Activated T-cell treated with anti-CD3 and anti-CD28 coated beads for 24 hours (primary cell): Measurements from ENCODE around the gene DCAF5.
"Not testable (repeated sequence)": the region's sequence is repeated elsewhere in the genome, so short reads cannot be mapped to it uniquely, and the experiment has no call there.

Experiments
- DNase-seq: peaks from one replicate; pipeline ENCODE4 v3.0.0-alpha.2; 2020; ENCODE audit warnings: low read depth

The DCAF5 gene

DNA sequence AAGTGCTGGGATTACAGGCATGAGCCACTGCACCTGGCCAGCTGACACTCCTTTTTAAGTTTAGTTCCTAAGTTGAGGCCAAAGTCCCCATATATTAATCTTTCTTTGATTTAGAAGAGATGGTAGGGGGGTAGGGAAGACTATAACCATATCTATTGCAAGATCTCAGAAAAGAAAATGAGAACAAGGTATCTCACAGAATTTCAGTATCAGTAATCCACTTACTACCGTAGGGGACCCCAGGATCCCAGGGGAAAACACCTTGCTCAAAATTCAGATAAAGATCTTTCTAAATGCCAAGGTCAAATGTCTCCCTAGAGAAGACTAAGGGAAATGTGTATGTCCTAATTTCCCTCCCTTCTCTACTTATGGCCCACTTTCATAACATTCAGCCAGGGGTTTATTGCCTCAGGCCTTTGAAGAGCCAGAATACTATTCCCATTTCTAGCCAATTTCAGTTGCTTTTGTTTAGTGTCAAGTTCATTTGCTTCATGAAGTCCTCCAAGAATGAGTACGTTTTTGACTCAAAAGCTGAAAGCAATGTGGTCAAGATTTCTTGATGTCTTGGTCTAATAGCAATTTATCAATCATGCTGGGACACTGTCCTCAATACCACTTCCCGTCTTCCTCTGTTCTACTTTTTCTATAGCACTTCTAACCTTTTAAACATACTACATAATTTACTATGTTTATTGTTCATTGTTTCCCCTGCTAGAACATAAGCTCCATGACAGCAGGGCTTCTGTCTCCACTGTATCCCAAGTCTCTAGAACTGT lies 86.3 kb downstream of the DCAF5 start:
- DNase-seq: no peak

DNA sequence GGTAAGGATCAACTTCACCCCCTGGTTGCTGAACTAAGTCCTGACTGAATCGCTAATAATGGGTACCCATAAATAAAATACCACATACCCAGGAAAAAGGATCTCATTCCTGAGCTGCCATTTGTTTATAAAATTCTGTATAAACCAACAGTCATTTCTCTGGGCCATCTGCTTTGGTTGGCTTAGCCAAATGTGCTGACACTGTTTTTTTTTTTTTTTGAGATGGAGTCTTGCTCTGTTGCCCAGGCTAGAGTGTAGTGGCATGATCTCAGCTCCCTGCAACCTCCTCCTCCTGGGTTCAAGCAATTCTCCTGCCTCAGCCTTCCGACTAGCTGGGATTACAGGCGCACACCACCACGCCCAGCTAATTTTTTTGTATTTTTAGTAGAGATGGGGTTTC lies 87.0 kb downstream of the DCAF5 start:
- DNase-seq: not testable (repeated sequence)

DNA sequence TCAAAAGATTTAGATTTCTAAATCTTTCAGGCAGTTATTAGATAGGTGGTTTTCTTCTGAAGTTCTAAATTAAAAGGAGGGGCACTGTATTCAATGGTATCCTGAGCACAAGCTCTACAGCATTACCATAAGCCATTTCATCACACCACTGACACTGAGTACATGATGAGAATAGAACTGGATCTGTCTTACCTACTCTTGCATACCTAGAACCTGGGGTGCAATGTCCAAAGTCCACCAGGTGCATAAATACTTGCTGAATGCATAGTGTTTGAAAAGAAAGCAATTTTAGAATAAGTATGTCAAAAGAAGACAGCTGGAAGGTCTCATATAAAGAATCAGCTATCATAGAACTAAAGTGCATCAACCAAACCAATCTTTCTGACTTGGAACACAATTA lies 88.3 kb downstream of the DCAF5 start:
- DNase-seq: no peak

DNA sequence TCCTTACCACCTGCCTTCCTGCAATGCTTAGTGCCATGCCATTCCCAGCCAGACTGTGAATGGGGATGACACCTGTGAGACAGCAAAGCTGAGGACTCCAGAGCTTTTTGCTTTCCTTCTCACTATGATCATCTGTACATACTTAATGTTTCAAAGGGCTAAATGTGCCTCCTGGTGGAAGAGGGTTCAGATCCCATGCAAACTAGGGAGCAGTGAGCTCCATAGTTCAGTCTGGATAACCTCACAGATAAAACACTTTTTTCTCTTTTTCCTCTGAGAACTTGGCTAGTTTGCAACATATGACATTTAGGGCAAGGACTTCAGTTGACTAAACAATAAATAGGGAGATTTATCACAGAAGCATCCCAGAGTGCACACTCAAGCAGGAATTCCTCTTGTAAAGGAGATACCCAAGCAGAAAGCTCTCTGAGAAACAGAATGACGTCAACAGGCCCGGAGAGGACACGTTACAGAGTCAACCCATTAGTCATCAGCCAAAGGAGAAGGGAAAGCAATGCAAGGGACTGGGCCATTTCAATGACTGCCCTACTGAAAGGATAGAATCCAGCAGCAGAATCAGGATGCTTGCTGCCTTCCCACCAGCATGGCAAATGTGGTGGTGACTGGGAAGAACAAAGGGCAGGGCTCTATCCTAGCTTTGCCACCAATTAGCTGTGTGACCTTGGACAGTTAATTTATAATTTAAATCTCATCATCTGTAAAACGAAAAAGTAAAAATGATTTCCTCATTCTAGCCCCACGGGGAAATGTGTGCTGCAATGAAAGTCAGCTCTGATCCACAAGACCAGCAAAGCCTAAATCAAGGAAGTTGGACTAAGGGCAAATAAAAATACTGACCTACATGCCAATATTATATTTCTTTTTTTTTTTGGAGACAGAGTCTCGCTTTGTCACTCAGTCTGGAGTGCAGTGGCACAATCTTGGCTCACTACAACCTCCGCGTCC lies 93.0 kb downstream of the DCAF5 start:
- no peak for DNase-seq

DNA sequence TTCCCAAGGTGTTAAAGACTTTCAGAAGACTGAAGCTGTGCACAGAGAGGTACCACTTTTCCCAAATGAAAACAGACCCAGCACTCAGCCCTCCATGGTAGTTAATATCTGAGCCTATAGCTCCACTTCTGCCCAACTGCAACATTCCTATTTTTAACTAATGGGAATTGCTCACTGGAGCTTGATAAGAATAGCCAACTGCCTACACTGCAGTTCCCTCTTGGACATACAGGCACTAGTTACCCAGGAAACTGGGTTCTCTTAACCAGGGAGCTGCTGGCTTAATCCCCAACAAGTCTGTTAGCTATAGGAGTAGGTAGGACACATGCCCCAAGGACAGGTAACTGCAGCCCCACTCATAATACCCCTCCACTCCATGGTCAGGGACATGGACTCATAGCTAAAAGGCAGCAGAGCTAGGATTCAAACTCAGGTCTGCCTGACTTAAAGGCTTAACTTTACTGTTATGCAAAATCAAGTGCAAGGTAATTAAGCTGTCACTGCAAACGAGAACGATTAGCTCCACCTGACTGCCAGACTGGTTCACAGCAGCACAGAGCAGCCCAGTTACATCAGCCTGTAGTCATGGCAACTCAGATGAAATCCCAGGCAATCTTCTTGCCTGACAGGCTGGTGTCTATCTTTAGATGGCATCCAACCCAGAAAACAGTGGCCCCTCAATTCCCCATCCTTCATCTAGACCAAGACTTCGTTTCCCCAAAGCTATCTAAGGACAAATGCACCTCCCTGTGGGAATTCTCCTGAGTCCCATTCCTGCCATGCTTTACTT lies 96.7 kb downstream of the DCAF5 start:
- DNase-seq: no peak

DNA sequence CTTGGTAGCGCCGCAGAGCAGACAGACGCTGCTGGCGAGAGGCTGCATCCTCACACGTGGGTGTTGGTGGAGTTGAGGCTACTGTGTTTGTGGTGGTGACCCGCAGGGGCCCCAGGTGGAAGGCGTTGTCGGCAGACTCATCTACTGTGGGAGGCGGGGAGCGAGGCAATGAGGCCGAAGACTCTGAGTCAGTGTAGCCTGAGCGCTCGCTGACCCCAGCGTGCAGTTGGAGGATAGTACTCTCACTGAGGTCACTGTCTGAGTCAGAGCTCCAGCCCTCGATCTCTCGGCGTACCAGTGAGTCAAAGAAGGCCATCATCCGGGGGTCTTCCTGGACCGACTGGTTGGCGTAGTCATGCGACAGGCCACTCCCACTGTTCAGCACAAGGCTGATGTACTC lies 97.8 kb downstream of the DCAF5 start:
- no peak for DNase-seq

DNA sequence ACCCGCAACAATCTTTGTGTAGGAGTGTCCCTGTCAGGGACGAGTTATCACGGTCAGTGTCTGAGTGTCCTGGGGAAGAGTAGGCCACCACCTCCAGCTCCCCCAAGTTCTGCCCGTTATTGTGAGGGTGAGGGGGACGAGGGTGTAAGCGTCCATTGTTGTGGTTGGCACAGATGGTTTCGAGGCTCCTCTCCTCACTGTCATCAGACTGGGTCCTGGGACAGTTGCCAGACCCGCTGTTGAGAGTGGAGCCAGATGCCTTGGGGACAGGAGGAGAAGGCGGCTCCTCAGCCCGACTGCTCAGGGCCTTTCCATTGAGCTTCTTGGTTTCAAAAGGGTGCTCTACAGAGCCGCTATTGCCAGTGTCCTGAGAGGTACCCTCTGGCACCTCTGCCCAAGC lies 98.9 kb downstream of the DCAF5 start:
- no peak for DNase-seq

DNA sequence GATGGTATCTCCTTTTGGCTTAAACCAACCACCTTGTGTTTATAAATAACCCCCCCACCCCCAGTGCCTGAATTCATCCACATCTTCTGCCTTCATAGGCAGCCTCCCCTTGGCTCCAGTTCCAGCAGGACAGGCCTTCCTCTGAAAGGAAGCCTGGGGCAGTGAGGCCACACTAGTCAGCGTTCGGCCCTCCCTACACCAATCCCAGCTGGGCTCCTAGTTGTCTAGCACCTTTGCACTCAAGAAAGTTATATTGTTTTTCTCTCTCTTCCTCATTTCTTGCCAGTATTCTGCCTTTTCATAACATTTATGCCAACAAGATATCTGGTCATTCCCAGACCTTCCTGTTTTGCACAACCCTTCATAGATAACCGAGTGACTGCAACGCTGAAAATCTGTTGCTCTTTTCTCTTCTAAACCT lies 100.7 kb downstream of the DCAF5 start:
- no peak for DNase-seq

DNA sequence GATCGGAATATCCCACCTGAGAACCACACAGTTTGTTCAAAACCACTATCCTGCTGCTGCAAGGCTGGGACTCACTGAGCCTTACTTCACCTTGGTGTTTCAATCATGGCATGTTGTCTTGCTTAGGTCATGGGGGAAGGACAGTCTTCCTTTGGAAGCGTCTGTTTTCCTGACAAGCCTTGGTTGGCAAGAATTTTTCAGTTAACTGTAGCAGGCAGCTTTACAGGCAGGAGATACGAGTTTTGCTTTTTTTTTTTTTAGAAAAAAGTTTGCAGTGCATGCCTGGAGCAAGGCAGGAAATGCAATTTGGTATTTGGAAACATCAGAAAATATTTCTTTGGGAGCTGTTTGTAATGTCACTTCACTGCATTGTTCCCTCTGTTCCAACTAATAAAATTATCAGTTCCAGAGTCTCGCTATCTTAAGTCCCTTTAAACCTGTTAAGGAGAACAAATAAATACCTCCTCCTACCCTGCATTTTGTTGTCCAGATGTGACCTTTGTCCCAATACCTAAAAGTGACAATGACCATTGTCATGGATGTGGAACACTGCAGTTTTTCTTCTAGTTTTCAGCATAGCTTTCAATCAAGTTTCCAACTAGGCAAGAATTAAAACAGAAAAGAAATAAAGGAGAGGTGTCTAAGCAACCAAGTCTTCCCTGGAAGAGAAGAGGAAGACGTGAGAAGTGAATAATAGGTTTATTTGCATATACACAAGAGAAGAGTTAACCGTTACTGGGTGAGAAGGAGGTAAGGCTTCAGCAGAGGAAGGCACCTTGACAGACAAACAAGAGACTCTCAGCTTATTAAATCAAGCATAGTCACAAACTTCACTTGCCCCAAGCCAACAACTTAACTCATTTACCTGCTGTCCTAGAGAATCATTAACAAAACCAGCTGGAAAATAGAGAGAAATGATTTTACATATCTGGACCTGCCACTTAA lies 102.4 kb downstream of the DCAF5 start:
- DNase-seq: no peak

DNA sequence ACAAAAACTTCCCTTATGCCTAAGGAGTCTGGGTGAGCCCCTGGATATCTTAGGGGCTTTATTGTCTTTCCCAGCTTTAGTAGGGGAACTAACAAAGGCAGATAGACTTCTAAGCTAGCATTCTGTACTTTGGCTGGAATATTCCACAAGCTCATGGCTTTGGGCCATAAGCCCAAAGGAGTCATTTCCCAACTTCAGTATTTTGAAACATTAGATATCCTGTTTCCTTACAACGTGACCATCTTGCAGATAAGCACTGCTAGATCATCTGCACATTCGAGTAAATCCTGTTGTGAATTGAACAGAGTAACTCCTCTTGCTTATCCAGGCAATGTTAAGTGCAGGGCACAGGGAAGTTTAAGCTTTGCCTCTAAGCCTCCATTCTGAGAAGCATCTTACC lies 103.2 kb downstream of the DCAF5 start:
- DNase-seq: no peak

DNA sequence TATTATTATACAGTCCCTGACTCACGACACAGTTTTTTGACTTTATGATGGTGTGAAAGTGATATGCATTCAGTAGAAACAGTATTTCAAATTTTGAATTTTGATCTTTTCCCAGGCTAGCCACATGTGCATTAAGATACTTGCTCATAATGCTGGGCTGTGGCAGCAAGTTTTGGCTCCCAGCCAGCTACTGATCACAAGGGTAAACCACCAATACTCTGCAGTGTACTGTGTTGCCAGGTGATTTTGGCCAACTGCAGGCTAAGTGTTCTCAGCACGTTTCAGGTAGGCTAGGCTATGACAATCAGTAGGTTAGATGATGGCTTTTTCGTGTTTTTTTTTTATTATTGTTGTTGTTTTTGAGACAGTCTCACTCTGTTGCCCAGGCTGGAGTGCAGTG lies 104.5 kb downstream of the DCAF5 start:
- DNase-seq: no peak

DNA sequence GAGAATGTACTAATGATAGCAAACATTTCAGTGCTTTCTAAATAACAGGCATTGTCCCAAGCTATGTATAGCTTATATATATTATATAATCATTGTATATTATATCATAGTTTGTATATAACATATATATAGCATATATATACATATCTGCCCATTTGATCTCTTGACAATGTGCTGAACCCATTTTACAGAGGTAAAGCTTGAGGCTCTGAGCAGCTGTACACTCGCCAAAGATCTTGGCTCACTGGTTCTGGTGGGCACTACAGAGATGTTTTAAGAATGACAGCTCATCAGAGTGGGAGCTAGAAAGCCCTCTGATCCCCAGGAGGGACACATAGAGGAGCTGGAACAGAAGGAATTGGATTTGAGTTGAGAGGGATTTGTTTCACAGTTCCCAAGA lies 105.7 kb downstream of the DCAF5 start:
- no peak for DNase-seq

DNA sequence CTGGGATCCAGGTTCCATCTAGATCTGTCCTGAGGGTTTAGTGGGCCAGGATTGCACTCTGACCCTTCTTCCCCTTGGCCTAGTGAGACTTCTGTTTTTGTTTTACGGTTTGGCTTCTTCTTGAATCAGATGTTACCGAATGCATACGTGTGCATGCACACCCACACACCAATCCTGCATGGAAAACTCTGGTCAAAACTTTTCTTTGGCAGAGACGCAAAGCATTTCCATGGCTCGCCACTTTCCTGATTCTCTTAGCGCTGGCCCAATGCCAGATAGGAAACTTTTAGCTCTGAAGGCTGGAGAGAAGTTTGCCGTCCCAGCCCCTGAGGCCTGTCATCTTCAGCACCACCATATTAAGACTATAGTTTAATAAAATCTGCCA lies 106.5 kb downstream of the DCAF5 start:
- no peak for DNase-seq

DNA sequence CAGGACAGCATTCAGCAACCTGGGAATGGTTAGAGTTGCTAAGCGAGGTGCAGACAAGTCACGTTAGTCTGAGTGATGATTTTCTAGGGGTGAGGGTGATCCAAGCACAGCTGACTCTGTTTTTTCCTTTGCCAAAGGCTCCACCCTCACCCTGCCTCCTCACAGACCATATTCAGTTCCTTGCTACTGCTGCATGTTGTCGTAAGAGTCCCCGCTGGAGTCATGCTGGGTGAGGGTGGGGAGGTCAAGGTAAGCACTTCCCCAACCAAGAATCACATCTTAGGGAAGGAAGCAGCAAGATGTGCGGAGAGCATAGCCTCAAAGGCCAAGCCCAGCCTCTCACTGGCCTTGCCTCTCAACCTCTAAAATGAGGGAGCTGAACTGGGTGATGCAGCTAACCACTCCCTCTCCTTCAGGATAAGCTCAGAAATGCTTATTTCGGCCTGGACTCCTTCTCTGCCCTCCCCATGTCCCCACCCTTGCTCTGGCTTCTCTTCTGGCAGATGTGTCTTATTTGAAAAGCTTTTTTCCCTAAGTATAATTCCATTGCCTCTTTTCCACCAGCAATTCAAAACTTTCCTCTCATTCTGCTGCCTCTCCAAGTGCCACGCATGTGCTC lies 107.0 kb downstream of the DCAF5 start:
- DNase-seq: no peak

DNA sequence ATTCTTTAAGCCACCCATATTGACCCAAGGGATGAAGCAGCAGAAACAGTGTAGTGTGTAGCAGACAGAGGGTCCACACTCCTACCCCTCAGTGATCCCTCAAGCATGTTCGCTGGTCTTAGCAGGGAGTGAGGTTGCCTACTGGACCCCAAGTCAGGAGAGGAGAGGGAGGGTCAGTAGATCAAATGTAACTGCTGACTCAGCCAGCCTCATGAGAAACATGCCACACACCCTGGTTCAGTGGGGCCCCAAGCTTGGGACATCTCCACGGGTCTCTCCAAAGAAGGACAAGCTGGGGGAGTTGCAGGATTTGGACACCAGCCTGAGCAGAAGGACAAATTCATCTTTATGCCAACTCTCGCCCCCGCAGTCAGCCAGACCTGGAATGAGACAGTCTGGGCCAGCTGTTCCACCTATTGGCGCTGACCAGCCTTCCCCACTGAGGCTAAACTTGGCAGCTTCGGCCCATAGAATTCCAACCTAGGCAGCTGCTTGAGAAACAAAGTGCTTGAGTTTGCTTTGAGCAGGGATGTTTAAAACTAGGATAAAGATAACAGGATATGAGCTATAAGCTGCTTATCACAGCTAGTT lies 107.9 kb downstream of the DCAF5 start:
- no peak for DNase-seq

DNA sequence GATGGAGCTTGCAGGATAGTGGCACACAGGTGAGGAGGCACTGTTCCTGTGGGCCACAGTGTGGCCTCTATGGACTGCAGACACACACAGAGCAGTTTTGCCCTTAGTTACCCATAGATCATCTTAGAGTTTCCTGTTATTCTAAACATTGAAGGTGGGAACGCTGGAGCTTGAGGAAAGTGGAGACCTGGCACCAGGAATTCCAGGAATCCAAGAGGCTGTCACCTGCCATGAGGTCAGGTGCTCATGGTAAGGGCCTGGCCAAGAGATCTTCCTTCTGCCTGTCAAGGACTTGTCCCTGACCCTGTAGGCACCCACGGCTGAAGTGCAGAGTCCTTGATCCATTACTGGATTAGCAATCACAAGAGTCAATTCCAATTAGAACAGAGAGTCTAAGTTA lies 108.6 kb downstream of the DCAF5 start:
- no peak for DNase-seq

DNA sequence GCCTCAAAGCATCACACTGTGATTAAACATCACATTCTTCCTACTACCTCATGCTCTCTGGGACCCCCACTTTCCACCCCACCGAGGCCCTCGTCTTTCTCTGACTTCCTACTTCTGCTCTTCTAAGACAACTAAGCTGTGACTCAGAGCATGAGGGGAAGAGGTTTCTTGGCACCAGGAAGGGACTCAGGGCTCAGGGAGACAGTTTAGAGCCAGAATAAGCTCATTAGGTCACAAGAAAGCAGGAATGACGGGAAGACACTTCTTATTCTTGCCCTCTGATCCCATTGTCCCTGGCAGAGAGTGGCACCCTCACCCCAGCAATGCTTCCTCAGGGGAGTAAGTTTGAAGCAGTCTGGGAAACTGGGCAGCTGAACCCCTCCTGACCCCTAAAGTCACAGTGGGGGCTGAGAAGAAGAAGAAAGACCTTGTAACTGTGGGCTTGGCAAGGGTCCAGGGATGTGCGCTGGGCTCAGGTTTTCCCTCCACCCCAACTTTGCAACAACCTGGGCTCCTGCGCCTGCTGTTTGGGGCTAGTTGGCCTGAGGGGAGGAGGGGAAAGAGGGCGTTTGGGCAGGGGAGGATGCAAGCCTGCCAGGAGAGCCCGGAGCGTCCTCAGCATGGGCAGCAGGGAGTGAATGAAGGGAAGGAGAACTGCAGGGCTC lies 109.2 kb downstream of the DCAF5 start:
- no peak for DNase-seq

DNA sequence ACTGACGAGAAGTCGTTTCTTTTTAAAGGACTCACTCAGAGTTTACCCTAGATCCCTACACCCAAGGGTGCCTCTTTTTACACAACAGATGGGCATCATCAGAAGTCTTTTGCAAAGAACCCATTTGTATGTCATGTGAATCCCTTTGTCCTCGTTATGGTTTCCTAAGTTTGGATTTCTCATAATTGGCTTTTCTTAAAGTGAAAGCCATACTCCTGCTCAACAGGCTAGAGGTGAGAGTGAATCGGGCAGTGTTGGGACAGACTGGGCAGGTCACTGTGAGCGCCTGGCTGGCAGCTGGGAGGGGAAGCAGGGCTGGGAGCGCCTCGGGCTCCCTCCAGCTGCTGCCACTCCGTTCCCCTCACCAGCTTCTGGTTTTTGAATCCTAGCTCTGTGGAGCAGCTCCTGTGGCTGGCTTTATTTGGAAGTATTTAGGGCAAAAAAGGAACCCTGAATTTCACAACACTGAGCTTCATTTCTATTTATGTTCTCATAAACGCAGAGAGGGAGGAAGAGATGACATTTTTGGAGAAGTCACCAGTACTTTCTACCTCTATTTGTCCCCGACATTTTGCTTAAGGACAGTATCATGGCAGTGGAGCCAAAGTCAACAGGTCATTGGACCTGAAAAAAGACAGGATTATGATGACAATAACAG lies 110.0 kb downstream of the DCAF5 start:
- DNase-seq: no peak

DNA sequence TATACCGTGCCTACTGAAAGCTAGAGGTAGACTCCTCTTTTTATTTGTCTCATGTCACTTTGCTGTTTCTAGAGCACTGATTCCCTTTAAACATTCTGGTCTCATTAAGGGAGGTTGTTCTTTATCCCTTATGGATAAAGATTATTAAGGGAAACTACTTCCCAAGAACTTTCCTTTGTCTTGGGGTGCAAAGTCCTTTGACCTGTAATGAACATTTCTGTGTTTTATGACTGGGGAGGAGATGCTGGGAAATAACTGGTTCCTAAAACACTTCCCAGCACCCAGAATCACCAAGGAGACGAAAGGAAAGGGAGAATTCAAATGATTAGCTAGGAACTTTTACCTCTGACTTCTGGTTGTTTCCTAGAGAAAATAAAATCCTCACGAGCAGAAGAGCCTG lies 110.6 kb downstream of the DCAF5 start:
- no peak for DNase-seq
